NCI-H2196 treated with DMSO at 0.1 percent for 48 hours (cell line): Measurements from ENCODE around the gene SPRYD3.
"Not testable (repeated sequence)": the region's sequence is repeated elsewhere in the genome, so short reads cannot be mapped to it uniquely, and the experiment has no call there.

Source experiments
- DNase-seq: peaks from one replicate; lab custom pipeline; 2025; ENCODE audit not compliant: unreplicated experiment; lab: John Stamatoyannopoulos, UW

Gene SPRYD3

GRCh38 chr12:53033832-53034231, 45.4 kb downstream of the SPRYD3 start:
- DNase-seq, result not testable (repeated sequence)

GRCh38 chr12:53031616-53032015, 47.6 kb downstream of the SPRYD3 start:
- no peak for DNase-seq

- not testable (repeated sequence) for DNase-seq
These were observed 52.2 kb downstream of the SPRYD3 start for GRCh38 chr12:53027014-53027413.

- DNase-seq, result no peak
These were observed 53.9 kb downstream of the SPRYD3 start for GRCh38 chr12:53025250-53025649.

GRCh38 chr12:53014709-53015108, 64.5 kb downstream of the SPRYD3 start:
- no peak for DNase-seq
